HuH-7.5 (cell line): Measurements from ENCODE around the gene ANKRD65.

Experiments used
- DNase-seq: peaks from one replicate; pipeline ENCODE4 v3.0.0; 2011; ENCODE audit warnings: low spot score

Gene ANKRD65

DNA sequence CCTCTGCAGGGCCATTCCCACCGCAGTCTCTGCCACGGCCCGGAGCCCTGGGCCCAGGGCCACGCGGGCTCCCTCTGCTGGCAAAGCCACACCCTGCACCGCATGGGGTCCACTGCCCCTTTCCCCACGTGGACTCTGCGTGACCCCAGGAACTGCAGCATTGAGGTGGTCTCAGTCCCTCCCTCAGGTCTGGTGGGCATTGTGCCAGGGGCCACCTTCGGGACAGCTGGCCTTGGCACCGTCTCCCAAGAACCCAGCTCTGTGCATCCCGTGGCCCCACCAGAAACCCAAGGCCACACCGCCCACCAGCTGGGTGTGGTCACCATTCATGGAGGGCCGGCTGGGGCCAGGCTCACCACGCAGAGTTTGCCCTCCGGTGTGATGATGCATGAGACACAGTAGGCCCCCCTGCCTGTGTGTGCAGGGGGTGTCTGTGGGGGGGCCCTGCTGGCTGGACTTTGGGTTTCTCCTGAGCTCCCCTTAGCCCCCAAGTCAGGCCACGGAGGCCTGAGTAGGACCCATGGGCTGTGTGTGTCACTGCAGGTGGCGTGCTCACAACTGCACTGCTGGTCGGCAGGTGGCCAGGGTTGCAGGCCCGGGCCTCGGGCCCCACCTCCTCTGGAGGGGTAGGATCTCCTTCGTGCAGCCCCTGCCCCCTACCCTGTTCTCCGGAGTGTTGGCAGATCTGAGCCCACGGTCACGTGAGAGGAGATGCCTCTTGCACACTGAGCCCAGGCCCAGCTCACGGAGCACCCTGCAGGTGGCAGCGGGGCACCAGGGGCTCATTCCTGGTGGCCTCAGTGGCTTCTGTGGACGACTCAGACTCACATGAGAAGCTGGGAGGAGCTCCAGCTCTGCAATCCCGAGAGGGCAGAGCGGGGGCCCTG is 20.2 kb upstream of the ANKRD65 start:
- DNase-seq: peak; percentile 99

GRCh38 chr1:1440262-1441001 is 19.4 kb upstream of the ANKRD65 start:
- DNase-seq: no peak

- no peak for DNase-seq
Observed at GRCh38 chr1:1439546-1440261, 18.6 kb upstream of the ANKRD65 start.

- DNase-seq: no peak
Observed at GRCh38 chr1:1438531-1439381, 17.7 kb upstream of the ANKRD65 start.

DNA sequence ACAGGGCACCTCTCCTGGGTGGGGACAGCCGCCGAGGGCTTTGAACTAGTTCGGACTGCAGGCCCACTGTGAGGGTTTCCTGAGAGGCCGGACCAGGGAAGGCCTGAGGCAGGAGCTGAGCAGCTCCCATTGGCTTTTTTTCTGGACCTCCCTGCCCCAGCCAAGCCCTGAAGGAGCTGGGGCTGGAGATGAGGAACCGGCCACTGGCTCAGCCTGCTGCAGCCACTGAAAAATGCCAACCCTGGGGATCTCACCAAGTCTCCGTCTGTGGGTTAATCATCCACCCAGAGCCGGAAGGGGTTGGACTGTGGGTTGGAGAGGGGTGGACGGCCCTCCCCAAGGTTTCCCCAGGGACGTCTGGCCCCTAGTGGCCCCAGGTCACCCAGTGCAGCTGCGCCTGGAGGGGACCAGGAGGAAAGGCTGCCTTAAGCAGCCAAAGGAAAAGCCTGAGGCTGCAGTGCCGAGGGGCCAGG is 16.9 kb upstream of the ANKRD65 start:
- DNase-seq: peak; percentile 99

DNA sequence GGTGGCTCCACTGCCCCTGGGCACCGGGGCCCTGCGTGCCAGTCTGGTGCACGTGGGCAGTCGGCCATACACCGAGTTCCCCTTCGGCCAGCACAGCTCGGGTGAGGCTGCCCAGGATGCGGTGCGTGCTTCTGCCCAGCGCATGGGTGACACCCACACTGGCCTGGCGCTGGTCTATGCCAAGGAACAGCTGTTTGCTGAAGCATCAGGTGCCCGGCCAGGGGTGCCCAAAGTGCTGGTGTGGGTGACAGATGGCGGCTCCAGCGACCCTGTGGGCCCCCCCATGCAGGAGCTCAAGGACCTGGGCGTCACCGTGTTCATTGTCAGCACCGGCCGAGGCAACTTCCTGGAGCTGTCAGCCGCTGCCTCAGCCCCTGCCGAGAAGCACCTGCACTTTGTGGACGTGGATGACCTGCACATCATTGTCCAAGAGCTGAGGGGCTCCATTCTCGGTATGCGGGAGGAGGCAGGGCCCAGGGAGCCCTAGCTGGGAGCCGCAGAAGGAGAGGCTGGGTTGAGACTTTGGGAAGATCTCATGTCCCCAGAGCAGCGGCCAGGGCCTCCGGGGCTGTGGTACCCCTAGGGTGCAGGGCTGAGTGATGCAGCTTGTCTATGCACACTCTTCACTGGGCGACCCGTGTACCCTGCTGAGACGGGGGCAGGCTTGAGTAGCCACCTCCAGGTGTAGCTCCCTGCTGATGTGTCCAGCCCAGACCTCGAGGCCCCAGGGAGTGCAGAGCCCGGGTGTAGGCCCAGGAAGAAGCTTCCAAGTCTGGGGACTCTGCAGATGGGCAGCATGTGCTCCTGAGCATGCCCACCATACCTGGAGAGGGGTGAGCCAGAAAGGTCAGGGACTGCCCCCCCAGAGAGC is 16.2 kb upstream of the ANKRD65 start:
- DNase-seq: no peak

DNA sequence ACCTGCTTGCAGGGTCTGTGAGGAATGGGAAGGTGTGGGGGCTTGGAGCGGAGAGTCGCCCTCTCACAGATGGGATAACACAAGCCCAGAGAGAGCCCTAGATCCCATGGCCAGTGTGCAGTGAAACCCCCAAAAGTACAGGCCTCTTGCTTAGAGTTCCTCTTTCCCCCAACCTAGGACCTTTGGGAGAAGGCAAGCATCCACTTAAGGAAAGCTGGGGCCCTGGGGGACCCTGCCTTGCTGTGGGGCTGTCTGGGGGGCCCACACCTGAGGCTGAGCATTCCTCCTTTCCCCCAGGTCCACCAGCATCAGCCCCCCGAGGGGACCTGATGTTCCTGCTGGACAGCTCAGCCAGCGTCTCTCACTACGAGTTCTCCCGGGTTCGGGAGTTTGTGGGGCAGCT is 15.6 kb upstream of the ANKRD65 start:
- DNase-seq: no peak

GRCh38 chr1:1435911-1436629 is 15.0 kb upstream of the ANKRD65 start:
- DNase-seq: no peak

DNA sequence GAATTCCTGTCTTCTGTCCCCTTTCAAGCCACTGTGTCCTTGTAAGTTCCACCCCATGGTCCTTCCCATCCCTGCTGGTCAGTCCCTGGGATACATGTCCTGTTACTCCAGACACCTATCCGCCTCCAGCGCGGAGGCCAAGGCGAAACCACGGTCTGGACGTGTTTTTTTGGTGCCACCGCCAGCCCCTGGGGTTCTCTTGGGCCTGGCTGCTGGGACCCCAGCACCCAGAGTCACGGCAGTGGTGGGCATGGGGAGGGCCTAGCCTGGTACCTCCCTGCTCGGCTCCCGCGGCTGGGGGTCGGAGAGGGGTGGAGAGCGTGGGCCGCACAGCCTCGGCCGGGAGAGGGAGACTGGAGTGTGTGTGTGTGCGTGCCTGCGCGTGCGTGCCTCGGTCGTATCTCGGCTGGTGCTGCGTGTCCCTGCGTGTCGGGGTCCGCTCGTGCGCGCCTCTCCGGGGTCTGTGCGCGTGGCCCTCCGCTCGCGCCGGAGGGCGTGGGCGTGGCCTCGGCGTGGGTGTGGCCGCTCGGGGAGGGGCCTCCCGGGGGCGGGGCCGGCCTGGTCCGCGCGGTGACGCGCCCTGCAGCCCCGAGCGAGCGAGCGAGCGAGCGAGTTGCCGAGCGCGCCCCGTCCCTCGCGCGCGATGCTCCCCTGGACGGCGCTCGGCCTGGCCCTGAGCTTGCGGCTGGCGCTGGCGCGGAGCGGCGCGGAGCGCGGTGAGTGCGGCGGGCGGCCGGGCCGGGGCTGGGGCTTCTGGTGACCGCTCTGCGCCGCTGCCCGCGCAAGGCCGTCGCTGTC is 14.2 kb upstream of the ANKRD65 start, which contains the start of gene VWA1:
Gene VWA1 (plus strand): TSS at position 585 of the 798 bp plus-strand sequence. CDS start 59 bp downstream, at position 644.
- peak; percentile 96 for DNase-seq

- no peak for DNase-seq
Observed at GRCh38 chr1:1434824-1435105, 13.7 kb upstream of the ANKRD65 start.

GRCh38 chr1:1434131-1434823 is 13.2 kb upstream of the ANKRD65 start:
- DNase-seq: no peak

GRCh38 chr1:1433804-1434130 is 12.7 kb upstream of the ANKRD65 start:
- DNase-seq: no peak

- DNase-seq: peak; percentile 98
Observed at GRCh38 chr1:1432951-1433803, 12.1 kb upstream of the ANKRD65 start.

DNA sequence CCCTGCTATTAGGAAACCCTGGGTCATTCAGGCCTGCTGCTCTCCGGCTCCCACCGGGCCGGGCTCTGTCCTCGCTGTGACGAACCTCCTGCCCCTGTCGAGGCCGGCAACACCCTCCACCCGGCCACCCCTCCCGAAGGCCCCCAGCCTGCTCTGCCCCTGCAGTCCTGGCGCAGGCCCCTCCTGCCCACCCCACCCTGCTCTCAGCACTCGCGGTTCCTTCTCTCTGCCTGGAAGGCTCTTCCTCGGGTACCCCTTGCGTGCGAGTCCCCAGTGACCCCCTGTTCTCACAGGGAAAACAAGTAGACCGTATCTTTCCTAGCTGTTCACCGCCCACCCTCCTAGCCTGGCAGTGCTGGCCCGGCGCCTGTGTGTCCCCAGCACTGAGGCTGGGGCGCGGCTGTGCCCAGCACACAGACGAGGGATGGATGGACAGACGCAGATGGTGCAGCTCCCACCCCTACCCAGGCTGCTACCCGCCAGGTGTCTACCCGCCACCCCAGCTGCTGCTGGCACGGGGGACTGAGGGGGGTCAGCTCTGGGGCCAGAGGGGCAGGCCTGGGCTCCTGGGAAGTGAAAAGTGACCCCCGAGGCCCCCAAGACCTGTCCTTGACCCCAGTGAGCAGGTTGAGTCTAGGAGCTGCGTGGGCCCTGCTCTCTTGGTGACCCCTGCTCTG is 11.3 kb upstream of the ANKRD65 start:
- DNase-seq: peak; percentile 52

DNA sequence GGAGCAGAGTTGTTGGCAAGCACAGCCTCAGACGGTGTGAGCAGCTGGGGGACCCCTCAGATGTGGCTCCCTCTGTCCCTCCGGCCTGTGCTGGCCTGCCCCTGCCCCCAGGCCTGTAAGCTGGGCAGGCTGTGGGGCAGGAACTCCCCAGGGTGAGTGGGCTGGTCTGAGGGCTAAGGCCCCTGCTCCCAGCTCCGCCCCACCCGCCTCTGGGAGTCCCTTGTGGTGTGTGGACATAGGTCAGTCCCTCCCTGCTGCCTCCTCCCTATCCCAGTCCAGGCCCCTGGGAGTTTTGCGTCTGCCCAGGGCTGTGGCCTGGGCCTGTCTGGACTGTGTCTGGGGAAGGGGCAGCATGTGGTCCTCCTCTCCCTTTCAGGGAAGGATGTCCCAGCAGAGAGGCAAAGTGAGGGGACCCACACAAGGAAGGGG is 10.8 kb upstream of the ANKRD65 start:
- peak; percentile 98 for DNase-seq

DNA sequence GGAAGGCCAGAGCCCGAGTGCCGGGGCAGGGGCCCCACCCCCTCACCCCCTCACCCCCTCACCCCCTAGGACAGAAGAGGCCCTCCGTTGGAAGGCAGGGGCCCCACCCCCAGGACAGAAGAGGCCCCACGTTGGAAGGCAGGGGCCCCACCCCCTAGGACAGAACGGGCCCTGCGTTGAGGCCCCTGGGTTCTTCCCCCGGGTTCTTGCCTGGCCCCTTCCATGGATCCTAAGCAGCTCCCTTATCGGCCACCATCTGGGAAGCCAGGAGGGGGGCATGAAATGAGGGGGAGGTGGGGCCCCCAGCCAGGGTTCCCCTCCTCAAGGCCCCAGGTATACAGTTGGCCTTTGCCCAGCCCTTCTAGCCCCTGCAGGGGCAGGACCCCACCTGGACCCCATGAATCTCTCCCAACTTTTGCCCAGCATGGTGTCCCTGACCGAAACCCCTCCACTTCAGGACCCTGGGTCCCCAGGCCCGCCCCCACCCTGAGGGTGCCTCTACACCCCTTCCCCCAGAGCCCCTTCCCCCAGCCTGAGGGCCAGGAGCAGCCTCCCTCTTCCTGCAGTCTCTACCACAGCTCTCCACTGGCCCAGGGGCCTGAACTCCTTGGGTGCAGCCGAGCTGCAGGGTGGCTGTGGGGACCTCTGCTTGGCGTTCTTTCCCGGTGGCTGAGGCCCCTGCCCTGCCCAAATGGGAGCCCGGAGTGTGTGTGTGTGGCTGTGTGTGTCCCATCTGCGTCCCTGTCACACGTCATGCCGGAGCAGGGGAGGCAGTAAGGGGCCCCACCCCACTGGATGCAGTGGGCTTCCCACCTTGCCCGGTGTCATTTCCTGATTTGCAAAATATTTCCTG is 10.1 kb upstream of the ANKRD65 start:
- peak; percentile 74 for DNase-seq
